ENCODE data around the gene RNF144B. TPM values are rescaled to one million over a fixed set of nuclear protein-coding genes. Genes with fewer than 3 reads are reported as not detected.
A peak's percentile ranks its signal among the peaks of the same experiment; 100 is the strongest.

The RNF144B gene
- total RNA-seq, 1 donor: 2.6 TPM

DNA sequence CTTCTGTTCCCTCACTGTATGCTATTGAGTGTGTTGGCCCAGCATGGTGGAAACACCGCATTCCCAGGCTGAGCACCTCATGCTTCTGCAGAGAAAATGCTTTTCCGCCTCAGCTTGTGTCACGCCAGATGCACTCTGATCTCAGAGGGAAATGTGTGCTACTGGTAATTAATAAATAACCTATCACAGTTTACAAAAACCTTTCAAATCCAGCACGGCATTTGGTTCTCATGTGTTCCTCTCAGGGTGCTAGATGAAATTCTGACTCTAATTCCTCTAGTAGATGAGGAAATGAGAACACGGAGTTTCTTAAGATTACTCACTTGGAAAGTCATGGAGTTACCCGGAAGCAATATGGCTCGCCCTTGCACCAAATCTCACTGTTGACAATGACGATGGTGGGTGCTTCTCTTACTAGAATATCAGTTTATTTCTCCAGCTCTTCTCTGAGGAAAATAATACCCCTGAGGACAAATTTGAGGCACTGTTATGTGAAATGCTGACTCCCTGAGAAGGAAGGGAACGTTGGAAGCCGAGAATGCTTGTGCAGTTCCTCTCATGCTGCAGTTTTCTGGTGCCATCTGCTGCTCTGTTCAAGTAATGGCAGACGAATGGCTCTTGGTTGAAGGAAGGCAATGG is 116.6 kb downstream of the RNF144B start:
- peak overlapping the region; percentile 42 for H3K4me3 ChIP-seq (ENCODE audit: low read depth, low read length)
- TF ChIP-seq, protein P1, sequence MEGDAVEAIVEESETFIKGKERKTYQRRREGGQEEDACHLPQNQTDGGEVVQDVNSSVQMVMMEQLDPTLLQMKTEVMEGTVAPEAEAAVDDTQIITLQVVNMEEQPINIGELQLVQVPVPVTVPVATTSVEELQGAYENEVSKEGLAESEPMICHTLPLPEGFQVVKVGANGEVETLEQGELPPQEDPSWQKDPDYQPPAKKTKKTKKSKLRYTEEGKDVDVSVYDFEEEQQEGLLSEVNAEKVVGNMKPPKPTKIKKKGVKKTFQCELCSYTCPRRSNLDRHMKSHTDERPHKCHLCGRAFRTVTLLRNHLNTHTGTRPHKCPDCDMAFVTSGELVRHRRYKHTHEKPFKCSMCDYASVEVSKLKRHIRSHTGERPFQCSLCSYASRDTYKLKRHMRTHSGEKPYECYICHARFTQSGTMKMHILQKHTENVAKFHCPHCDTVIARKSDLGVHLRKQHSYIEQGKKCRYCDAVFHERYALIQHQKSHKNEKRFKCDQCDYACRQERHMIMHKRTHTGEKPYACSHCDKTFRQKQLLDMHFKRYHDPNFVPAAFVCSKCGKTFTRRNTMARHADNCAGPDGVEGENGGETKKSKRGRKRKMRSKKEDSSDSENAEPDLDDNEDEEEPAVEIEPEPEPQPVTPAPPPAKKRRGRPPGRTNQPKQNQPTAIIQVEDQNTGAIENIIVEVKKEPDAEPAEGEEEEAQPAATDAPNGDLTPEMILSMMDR (IDR thresholded peaks at IDR 0.05; ENCODE audit: insufficient read depth, low read depth, low read length): peak; percentile 93
- DNase-seq (ENCODE audit: low read depth): peak; percentile 77

DNA sequence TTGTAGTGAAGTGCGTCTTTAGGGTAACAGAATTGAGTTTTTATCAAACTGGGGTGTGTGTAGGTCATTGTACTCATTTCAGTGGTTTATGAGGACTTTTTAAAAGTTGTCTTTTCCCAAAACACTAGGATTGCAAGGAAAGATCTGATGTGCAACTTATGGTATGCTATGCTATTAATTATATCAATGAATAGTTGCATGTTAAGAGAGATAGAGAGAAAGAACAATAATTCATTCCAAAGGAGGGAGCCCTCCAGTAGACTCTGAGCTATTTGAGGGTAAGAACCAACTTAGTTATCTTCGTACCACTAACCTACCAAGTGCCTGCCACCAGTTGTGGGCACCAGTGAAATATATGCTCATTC is 117.1 kb downstream of the RNF144B start:
- TF ChIP-seq, protein P1 (IDR thresholded peaks at IDR 0.05; ENCODE audit: insufficient read depth, low read depth, low read length): no peak

DNA sequence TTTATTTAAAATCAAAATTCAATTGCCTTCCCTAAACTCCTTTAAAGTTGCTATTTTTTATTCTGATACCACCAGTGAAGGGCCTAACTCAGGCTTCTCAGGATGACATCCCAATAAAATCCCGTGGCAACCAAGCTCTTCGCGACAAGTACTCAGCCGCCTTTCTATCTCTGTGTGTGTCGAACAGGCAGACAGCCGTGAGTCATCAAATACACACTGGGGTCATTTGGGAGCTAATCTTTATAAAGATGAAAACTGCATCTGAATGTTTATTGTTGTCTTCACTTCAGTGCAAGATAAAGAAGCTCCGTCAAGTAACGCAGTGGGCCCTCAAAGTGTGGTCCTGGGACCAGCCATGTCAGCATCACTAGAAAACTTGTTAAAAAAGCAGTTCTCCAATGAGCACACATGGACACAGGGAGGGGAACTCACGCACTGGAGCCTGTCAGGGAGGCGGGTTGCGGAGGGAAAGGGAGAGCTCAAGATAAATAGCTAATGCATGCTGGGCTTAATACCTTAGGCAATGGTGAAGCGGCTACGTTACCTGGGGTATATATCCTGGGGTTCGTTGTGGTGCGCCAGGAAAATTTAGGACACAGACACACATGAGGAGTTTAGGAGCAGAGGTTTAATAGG is 119.3 kb downstream of the RNF144B start:
- H3K4me3 ChIP-seq (ENCODE audit: low read depth, low read length): no peak overlapping the region
- TF ChIP-seq, protein P1 (IDR thresholded peaks at IDR 0.05; ENCODE audit: insufficient read depth, low read depth, low read length): no peak
- DNase-seq (ENCODE audit: low read depth): no peak

More for the DNA sequence above, 117.1 kb downstream of the RNF144B start:
- no peak overlapping the region for H3K4me3 ChIP-seq (ENCODE audit: low read depth, low read length)
- DNase-seq (ENCODE audit: low read depth): no peak

DNA sequence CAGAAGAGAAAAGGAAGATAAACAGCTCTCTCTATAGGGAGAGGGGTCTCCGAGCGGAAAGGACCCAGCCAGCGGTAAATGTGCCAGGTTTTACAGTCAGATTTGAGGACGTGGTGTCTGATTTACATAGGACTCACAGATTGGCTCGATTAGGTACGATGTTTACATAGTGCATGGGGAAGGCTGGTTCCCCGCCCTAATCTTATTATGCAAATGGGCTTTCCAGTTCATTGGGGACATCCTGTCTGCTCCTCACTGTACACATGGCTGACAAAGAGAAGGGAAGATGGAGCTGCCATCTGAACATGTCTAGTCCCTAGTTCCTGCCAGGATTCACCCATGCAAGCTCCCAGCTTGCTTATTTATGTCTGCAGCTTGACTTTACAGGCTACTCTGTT is 119.9 kb downstream of the RNF144B start:
- H3K4me3 ChIP-seq (ENCODE audit: low read depth, low read length): no peak overlapping the region
- no peak for DNase-seq (ENCODE audit: low read depth)
- TF ChIP-seq, protein P1 (IDR thresholded peaks at IDR 0.05; ENCODE audit: insufficient read depth, low read depth, low read length): no peak

DNA sequence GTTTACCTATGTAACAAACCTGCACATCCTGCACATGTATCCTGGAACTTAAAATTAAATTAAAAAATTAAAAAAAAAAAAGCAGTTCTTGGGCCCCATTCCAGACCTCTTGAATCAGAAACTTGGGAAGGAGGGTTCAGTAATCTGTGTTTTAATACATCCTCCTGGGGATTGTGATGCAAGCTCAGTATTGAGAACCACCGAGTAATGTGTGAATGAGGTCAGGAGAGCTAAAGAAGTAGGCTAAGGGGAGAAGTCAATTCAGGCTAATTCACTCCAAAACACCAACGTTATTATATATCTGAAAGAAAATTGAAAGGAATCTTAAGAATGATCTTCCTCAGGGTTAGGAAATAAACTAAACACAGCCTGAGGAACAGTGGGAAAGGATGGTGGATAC is 120.4 kb downstream of the RNF144B start:
- no peak for DNase-seq (ENCODE audit: low read depth)
- no peak overlapping the region for H3K4me3 ChIP-seq (ENCODE audit: low read depth, low read length)
- TF ChIP-seq, protein P1 (IDR thresholded peaks at IDR 0.05; ENCODE audit: insufficient read depth, low read depth, low read length): no peak

DNA sequence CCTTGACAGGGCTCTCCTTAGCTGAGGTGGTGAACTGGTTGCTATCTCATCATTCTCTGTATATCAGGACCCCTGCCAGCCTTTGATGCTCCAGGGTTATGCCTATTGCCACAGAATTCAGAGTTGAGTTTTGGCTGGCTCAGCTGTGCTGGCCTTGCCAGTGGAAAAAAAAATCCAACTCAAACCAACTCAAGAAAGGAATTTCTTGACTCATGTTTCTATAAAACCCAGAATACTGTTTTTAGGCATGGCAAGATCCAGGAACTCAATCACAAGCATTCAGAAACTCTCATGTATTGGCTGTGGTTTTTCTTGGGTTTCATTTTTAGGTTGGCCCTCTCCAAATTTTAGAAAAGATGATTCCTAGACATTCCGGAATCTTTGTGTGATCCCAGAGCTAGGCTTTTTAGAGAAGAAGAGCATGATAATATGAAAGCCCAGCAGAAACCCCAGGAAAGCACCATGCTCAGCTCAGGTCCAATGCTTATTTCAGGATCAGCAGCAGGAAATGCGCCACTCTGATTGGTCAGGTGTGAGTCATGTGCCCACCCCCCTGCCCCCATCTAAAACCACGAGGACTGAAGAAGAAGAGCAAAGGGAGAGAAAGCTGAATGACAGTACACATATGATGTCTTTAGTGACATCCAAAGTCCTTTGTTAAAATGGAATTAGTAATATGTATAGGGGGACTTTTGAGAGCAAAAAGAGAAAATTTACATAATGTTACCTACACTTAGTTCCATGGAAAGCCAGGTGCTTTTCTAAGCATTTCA is 122.9 kb downstream of the RNF144B start:
- no peak overlapping the region for H3K4me3 ChIP-seq (ENCODE audit: low read depth, low read length)
- no peak for DNase-seq (ENCODE audit: low read depth)
- TF ChIP-seq, protein P1 (IDR thresholded peaks at IDR 0.05; ENCODE audit: insufficient read depth, low read depth, low read length): no peak
